GM03348 (cell line): ENCODE results near the gene ODAD4.
"Not testable (repeated sequence)": the region's sequence is repeated elsewhere in the genome, so short reads cannot be mapped to it uniquely, and the experiment has no call there.

Source experiments
- DNase-seq: peaks from one replicate; pipeline ENCODE4 v3.0.0; 2012; ENCODE audit warnings: low spot score

ODAD4 gene

DNA sequence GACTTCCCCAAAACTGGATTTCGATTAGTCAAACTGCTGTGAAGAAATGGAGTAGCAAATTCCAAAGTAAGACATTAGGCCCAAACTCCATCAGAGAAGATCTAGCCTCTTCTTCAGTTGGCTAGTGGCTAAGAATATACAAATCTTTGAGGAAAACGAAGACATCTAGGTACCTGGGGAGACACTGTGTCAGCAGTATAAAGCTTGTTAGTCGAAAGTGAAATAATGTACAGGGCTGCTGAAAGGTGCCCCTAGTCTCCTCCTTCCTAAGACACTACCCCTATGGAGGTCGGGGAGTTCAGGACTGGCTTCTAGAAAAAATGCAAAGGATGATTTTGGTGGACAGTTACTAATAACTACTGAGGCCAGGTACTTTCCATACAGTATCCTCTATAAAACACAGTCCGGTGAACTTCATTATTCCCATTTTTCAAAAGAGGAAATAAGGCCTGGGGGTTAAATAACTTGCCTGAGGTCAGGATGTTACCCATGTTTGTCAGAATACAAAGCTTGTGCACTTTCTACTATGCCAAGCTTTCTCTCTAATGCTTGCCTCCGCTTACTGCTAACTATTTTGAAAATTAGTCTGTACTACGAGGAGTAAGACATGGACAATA lies 71.9 kb downstream of the ODAD4 start:
- no peak for DNase-seq

GRCh38 chr17:42002792-42003301 lies 72.4 kb downstream of the ODAD4 start:
- no peak for DNase-seq

- no peak for DNase-seq
Measured at GRCh38 chr17:42005166-42005565, 74.7 kb downstream of the ODAD4 start.

DNA sequence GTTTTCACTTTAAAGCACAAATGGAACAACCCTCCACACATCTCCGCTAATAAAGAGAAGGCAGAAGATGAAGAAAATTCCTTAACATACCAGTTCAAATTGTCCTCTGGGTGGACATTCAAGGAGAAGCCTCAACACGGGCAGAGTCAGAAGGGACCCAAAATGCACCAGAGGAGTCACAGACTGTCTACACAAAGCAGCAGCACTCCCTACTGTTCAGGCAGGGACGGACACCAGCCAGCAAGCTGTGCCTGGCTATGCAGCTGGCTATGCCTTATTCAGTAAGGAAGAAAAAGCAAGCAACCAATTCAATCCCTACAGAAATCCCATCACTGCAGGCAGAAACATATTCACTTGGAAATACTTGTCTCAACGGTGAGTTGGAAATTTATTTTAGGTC lies 78.8 kb downstream of the ODAD4 start:
- no peak for DNase-seq

GRCh38 chr17:42010266-42010680 lies 79.9 kb downstream of the ODAD4 start:
- not testable (repeated sequence) for DNase-seq

DNA sequence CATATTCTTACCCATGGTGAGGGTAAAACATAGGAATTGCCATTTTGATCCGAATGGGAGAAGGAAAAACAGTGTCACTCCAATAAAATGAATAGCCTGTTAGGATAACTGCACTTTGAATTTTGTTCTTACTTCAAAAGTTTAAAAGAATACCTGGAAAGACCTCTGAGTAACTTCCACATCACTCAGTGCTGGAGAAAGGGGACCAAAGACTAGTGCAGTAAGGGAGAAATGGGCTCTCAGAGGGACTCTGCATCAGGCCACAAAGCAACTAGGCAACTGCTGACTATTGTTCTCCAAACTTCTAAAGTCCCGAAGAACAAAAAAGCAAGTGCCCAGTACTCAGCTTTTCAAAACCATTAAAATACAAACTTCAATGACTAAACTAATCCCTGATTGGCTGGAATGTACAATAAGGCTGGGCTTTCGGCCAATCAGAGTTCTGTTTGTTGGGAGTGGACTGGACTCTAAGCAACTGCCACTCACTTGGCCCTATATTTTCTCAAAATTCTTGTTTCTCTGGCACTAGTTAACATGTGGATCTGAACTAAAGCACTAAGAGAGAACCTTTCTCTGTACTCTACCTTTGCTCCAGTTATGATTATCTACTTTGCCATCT lies 80.6 kb downstream of the ODAD4 start:
- DNase-seq, result peak; percentile 56

- not testable (repeated sequence) for DNase-seq
Measured at GRCh38 chr17:42012363-42012762, 81.9 kb downstream of the ODAD4 start.

- DNase-seq, result not testable (repeated sequence)
Measured at GRCh38 chr17:42013740-42014139, 83.3 kb downstream of the ODAD4 start.
